K562 (cell line): Measurements from ENCODE around the gene OLAH. TPM values are rescaled to one million over a fixed set of nuclear protein-coding genes. Genes with fewer than 3 reads are reported as not detected.

Source experiments
- ATAC-seq: fragments of 200-7000 bp; cut with Tn5 transposase; 3 replicates; pipeline ENCODE4 v1.9.1; 2020; ENCODE audit warnings: moderate library complexity
- BruUV-seq: library from RNA; stranded (reverse); fragments of 400-500 nt; replicated peaks from 2 replicates; lab custom pipeline; 2021; lab: Mats Ljungman, UMichigan
- CTCF ChIA-PET: fragments of 300-600 bp; formaldehyde crosslinking; extraction: SDS; loops from one replicate; lab custom pipeline; 2021; ENCODE audit warnings: low intra/inter-chr PET ratio; lab: Yijun Ruan, JAX
- POLR2A ChIA-PET: fragments of 300-600, 350-650 bp; sonication (Branson Sonifier 250); formaldehyde crosslinking; extraction: SDS; loops from one replicate; lab custom pipeline; 2021; ENCODE audit warnings: antibody characterized with exemption, inconsistent platforms; lab: Yijun Ruan, JAX
- DNase-seq, 4 experiments: peaks; one replicate each; pipeline versions ENCODE4 v3.0.0 to v3.0.0-alpha.2; 2011 to 2018; ENCODE audit warnings: low spot score in 3 of 4, mixed read lengths in 3 of 4; ENCODE audit errors: extremely low read depth in 1 of 4
- FAIRE-seq: peaks from 2 replicates; lab custom pipeline; 2011; peaks lifted over from hg19 to GRCh38; lab: Jason Lieb, UNC
- H2AFZ ChIP-seq: 2 replicates; pipeline ENCODE4 v1.6.0; 2011; ENCODE audit warnings: low read depth, low read length, control low read depth, inconsistent platforms
- H3K27ac ChIP-seq: fragments of 200-600 bp; 3 replicates; pipeline ENCODE4 v1.8.0; 2011; ENCODE audit warnings: low read depth, mild to moderate bottlenecking, control low read depth, inconsistent platforms, low read length, moderate library complexity, mixed read lengths; ENCODE audit errors: extremely low read depth
- H3K27me3 ChIP-seq, 2 experiments: fragments of 300-600 bp in 1 of 2; 2 replicates in 1 of 2; 3 replicates in 1 of 2; pipeline versions ENCODE4 v1.6.0 to v1.8.0; 2011; ENCODE audit warnings: inconsistent platforms in 2 of 2, low read length in 2 of 2, mild to moderate bottlenecking in 1 of 2, mixed read lengths in 1 of 2, moderate library complexity in 1 of 2; ENCODE audit not compliant: control insufficient read depth in 2 of 2, insufficient read depth in 2 of 2
- H3K36me3 ChIP-seq: fragments of 300-600 bp; 3 replicates; pipeline ENCODE4 v1.8.0; 2011; ENCODE audit warnings: mild to moderate bottlenecking, low read length, inconsistent platforms; ENCODE audit not compliant: control insufficient read depth, insufficient read depth
- H3K4me1 ChIP-seq, 2 experiments: fragments of 200-600 bp in 1 of 2; replicated peaks in 1 of 2; 2 replicates in 1 of 2; 3 replicates in 1 of 2; pipeline versions ENCODE4 v1.5.1 to v1.8.0; 2011; ENCODE audit warnings: inconsistent platforms in 2 of 2, low read length in 2 of 2, mild to moderate bottlenecking in 1 of 2, mixed read lengths in 1 of 2, moderate library complexity in 1 of 2; ENCODE audit not compliant: control insufficient read depth in 2 of 2, insufficient read depth in 2 of 2
- H3K4me2 ChIP-seq: 2 replicates; pipeline ENCODE4 v1.6.1; 2011; ENCODE audit warnings: low read length, control low read depth, inconsistent platforms, mixed read lengths; ENCODE audit not compliant: insufficient read depth
- H3K4me3 ChIP-seq: fragments of 200-600 bp; sonication (generic), shearing (Covaris generic); 2 replicates; pipeline ENCODE4 v1.5.1; 2016; ENCODE audit warnings: control low read depth, inconsistent platforms
- H3K79me2 ChIP-seq: fragments of 200-600 bp; 3 replicates; pipeline ENCODE4 v1.8.0; 2011; ENCODE audit warnings: low read length, inconsistent platforms; ENCODE audit not compliant: control insufficient read depth, insufficient read depth
- H3K9ac ChIP-seq, 2 experiments: 2 replicates each; pipeline versions ENCODE4 v1.6.0 to v1.6.1; 2011; ENCODE audit warnings: low read depth in 2 of 2, low read length in 2 of 2, control low read depth in 1 of 2, inconsistent platforms in 1 of 2, mild to moderate bottlenecking in 1 of 2, mixed read lengths in 1 of 2; ENCODE audit not compliant: insufficient read depth in 1 of 2
- H3K9me1 ChIP-seq: one replicate; pipeline ENCODE4 v1.6.0; 2011; ENCODE audit warnings: inconsistent platforms, mild to moderate bottlenecking, low read length, moderate library complexity; ENCODE audit not compliant: control insufficient read depth, insufficient read depth
- H3K9me3 ChIP-seq: replicated peaks from 2 replicates; pipeline ENCODE4 v1.5.1; 2011; ENCODE audit warnings: low read depth, low read length, inconsistent platforms; ENCODE audit not compliant: control insufficient read depth, insufficient read depth
- H4K20me1 ChIP-seq: replicated peaks from 2 replicates; pipeline ENCODE4 v1.6.1; 2011; ENCODE audit warnings: low read length, inconsistent platforms, mixed read lengths; ENCODE audit not compliant: control insufficient read depth, insufficient read depth
- ARID3B ChIP-seq: fragments of 250-450 bp; sonication (Bioruptor Pico); IDR thresholded peaks from 2 replicates; pipeline ENCODE4 v1.4.0; 2020; ENCODE audit warnings: borderline replicate concordance
- GATAD2A ChIP-seq: fragments of 450-650 bp; IDR thresholded peaks from 2 replicates; pipeline ENCODE4 v1.6.1; 2017
- HDAC3 ChIP-seq: fragments of 450-650 bp; IDR thresholded peaks from 2 replicates; pipeline ENCODE4 v1.6.1; 2018; ENCODE audit warnings: borderline replicate concordance, mild to moderate bottlenecking, moderate library complexity; ENCODE audit not compliant: partially characterized antibody
- HNRNPH1 ChIP-seq: fragments of 200-400 bp; formaldehyde crosslinking; optimal IDR thresholded peaks from 2 replicates; pipeline ENCODE3; 2017; ENCODE audit warnings: low read depth, mild to moderate bottlenecking, low read length, moderate library complexity
- KAT2B ChIP-seq: IDR thresholded peaks from one replicate; pipeline ENCODE4 v1.6.1; 2012; ENCODE audit warnings: low read depth, mild to moderate bottlenecking, control low read depth, inconsistent platforms, low read length, moderate library complexity
- NONO ChIP-seq, 2 experiments: fragments of 200-400 bp in 1 of 2; fragments of 450-650 bp in 1 of 2; formaldehyde crosslinking in 1 of 2; IDR thresholded peaks; 2 replicates each; pipeline ENCODE4 v1.6.1; 2017; ENCODE audit warnings: low read depth in 2 of 2, mild to moderate bottlenecking in 2 of 2, moderate library complexity in 2 of 2, low read length in 1 of 2
- PTRF ChIP-seq: fragments of 450-650 bp; IDR thresholded peaks from 2 replicates; pipeline ENCODE4 v1.6.1; 2016; ENCODE audit warnings: mild to moderate bottlenecking, missing genetic modification characterization, missing compliant biosample characterization
- SMAD4 ChIP-seq: fragments of 250-450 bp; sonication (Bioruptor Pico); conservative IDR thresholded peaks from 2 replicates; pipeline ENCODE4 v1.8.0; 2021; ENCODE audit warnings: inconsistent platforms, mild to moderate bottlenecking, moderate library complexity
- ZBTB33 ChIP-seq: sonication (generic); formaldehyde crosslinking; IDR thresholded peaks from 2 replicates; pipeline ENCODE4 v1.8.1; 2023; ENCODE audit warnings: mild to moderate bottlenecking, missing genetic modification reagents
- ZNF175 ChIP-seq: fragments of 200-800 bp; sonication (Bioruptor generic); IDR thresholded peaks from 2 replicates; pipeline ENCODE4 v1.6.1; 2016; ENCODE audit warnings: low read depth, mild to moderate bottlenecking, missing genetic modification characterization, missing compliant biosample characterization
- ZNF316 ChIP-seq: fragments of 450-650 bp; IDR thresholded peaks from 2 replicates; pipeline ENCODE4 v1.6.1; 2016
- ZNF551 ChIP-seq: fragments of 250-450 bp; sonication (Bioruptor Pico); IDR thresholded peaks from 2 replicates; pipeline ENCODE4 v1.5.0; 2021; ENCODE audit warnings: mild to moderate bottlenecking, moderate library complexity
- WGBS: fragments of 100-300 bp; shearing (Covaris generic); methylation state at CpG from one replicate; pipeline ENCODE4 v1.1.6; 2016; ENCODE audit warnings: low coverage, mixed read lengths; ENCODE audit not compliant: insufficient coverage; ENCODE audit errors: missing lambda C conversion rate; 5-methylcytosine and 5-hydroxymethylcytosine counted together
- in situ Hi-C: fragments of 300-500 bp; cut with MboI; formaldehyde crosslinking; loops from 4 replicates; pipeline ENCODE4 v1.15.0; 2018; ENCODE audit warnings: inconsistent platforms, mixed read lengths
- intact Hi-C: fragments of 100-400 bp; cut with micrococcal nuclease; formaldehyde crosslinking; loops from 2 replicates; pipeline ENCODE4 v1.14.2; 2022
- polyA plus RNA-seq, 8 experiments: library from polyadenylated mRNA; depleted of rRNA in 4 of 8; stranded (reverse) in 5 of 8; unstranded in 3 of 8; fragments of >200 nt; fragmentation: Nextera tagmentation in 2 of 8; fragmentation: Illumina TruSeq in 1 of 8; extraction: Ambion mirVana in 2 of 8; extraction: Trizol in 1 of 8; gene quantifications; 2 replicates each; pipeline versions ENCODE4 v1.2.1 to v1.2.3, GENCODE V29; 2011 to 2014; ENCODE audit warnings: inconsistent platforms in 1 of 8, missing spikeins in 1 of 8
- total RNA-seq, 7 experiments: library from RNA; depleted of rRNA in 6 of 7; stranded (reverse); fragments of >200 nt in 6 of 7; fragmentation: Illumina TruSeq in 2 of 7; extraction: Trizol in 2 of 7; gene quantifications; 2 replicates each; pipeline versions ENCODE4 v1.2.1 to v1.2.3, GENCODE V29; 2011 to 2021; ENCODE audit warnings: low replicate concordance in 1 of 7

The OLAH gene
- total and polyA plus RNA-seq, 9 of the 15 experiments (the other 6 are each of a cell fraction or from before 2014, with no cell fraction given): 0.11 to 0.45 (median 0.18) TPM; not detected in 3

GRCh38 chr10:15037691-15038090, 6.1 kb upstream of the OLAH start:
- H4K20me1 ChIP-seq: no peaks in the 10 kb centered on the region
- H3K9me1 ChIP-seq: no peaks in the 10 kb centered on the region
- H3K4me1 ChIP-seq: peaks cover 0 to 10% of the 10 kb centered on the region in 2 experiments; a peak in 4 of 5 replicates
- no TSS peak for BruUV-seq
- in situ Hi-C loops: no loop called here
- no peaks in the 10 kb centered on the region for H3K9me3 ChIP-seq
- intact Hi-C loops: no loop called here
- H3K9ac ChIP-seq: no peak overlapping the region
- no peak overlapping the region for H3K27ac ChIP-seq
- TF ChIP-seq PTRF (tag) (no peak), ZBTB33 (CRISPR knock-in tag) (no peak), ZNF551 (CRISPR knock-in tag) (no peak), ZNF316 (no peak), HNRNPH1 (no peak), NONO (IDR thresholded peaks at IDR 0.05; ENCODE audit: low read depth in 2 of 2, low read length in 1 of 2) (no peak), HDAC3 (no peak), SMAD4 (CRISPR knock-in tag) (no peak), GATAD2A (no peak), KAT2B (no peak), ZNF175 (CRISPR knock-in tag) (no peak), ARID3B (CRISPR knock-in tag) (no peak)
- H3K4me2 ChIP-seq: no peak overlapping the region
- ChIA-PET CTCF (no interaction called here), POLR2A (interaction anchor here (1.2 kb wide), 1 partner anchor 29 kb away, joined by 3 read pairs; no protein-coding TSS in a partner anchor)
- H3K79me2 ChIP-seq: no peaks in the 10 kb centered on the region
- 14% methylated on average over 4 of the region's 4 CpGs for WGBS
- DNase-seq: no peak
- H3K27me3 ChIP-seq: no peaks in the 10 kb centered on the region; a peak in 1 of 5 replicates
- H3K36me3 ChIP-seq: no peaks in the 10 kb centered on the region
- ATAC-seq: no peak
- H3K4me3 ChIP-seq: no peak overlapping the region
- H2AFZ ChIP-seq: no peak overlapping the region
- no peak for FAIRE-seq
